OCI-LY7 (cell line): ENCODE results near the gene WDR43.

Experiments
- EZH2phosphoT487 ChIP-seq: fragments of 200-600 bp; sonication (generic); IDR thresholded peaks from 2 replicates; pipeline ENCODE4 v1.6.1; 2018; ENCODE audit warnings: low read depth, borderline replicate concordance, mild to moderate bottlenecking, mixed run types, antibody characterized with exemption, low read length, moderate library complexity, mixed read lengths
- TF ChIP-seq, protein P1 (sequence below): fragments of 200-600 bp; sonication (generic); conservative IDR thresholded peaks from 2 replicates; pipeline ENCODE4 v1.5.1; 2014; ENCODE audit warnings: mild to moderate bottlenecking, antibody characterized with exemption, low read length, moderate library complexity, mixed read lengths

DNA sequence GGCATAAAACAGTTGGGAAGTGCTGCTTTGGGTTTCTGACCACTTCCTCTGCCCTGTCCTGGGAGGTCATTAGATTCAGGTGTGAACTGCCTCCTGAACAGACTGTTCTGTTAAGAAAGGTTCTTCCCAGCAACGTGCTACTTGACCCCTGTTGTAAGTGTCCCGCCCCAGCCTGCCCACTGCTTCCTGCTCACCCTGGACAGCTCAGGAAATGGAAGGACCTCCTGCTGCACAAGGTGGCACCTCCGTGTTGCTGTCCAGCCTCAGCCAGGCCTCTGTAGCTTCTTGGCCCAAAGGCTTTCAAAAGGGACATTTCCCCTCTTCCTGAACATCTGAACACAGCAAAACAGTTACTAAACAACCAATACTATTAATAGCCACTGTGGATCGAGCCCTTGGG, 92.0 kb downstream of the WDR43 start:
- TF ChIP-seq, protein P1, sequence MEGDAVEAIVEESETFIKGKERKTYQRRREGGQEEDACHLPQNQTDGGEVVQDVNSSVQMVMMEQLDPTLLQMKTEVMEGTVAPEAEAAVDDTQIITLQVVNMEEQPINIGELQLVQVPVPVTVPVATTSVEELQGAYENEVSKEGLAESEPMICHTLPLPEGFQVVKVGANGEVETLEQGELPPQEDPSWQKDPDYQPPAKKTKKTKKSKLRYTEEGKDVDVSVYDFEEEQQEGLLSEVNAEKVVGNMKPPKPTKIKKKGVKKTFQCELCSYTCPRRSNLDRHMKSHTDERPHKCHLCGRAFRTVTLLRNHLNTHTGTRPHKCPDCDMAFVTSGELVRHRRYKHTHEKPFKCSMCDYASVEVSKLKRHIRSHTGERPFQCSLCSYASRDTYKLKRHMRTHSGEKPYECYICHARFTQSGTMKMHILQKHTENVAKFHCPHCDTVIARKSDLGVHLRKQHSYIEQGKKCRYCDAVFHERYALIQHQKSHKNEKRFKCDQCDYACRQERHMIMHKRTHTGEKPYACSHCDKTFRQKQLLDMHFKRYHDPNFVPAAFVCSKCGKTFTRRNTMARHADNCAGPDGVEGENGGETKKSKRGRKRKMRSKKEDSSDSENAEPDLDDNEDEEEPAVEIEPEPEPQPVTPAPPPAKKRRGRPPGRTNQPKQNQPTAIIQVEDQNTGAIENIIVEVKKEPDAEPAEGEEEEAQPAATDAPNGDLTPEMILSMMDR = no peak
- no peak for TF ChIP-seq EZH2phosphoT487
